Stimulated activated CD8-positive, alpha-beta memory T cell treated with anti-CD3 and anti-CD28 coated beads, Interleukin-2, amount 100 ng/mL, for 48 hours (primary cell): Measurements from ENCODE around the gene MAPKAPK3.

Experiments
- DNase-seq, 2 donors: peaks; one replicate each; pipeline ENCODE4 v3.0.0-alpha.2; 2020; ENCODE audit warnings: low read depth in 2 of 2

MAPKAPK3 gene

DNA sequence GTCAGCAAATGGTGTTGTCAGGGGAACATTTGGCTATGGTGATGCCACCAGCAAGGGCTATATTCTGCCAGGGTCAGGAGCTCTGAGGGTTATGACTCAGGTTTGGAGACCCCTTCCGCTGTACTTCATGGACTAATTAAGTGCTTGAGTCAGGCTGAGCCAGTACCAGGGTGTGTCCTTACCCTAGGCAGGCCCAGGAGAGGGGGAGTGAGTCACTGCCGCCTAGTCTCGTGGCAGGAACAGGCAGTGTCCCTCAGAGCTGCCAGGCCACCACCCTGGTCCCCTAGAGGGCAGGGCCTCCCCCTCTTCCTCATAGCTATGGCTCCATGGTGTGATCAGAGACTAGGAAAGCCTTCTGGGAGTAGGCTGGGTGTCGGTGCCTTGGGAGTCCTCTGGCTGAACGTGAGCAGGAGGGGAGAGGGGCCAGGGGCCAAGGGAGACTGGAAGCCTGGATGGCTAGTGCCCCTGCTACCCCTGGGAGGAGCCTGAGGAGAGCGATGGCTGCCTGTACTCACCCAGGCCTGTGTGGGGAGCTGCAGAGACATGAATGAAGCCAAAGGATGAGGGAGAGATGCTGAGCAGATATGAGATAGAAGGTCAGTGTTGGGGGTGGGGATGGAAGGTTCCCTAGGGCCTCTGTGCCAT lies 10.6 kb downstream of the MAPKAPK3 start:
- DNase-seq, result no peak

DNA sequence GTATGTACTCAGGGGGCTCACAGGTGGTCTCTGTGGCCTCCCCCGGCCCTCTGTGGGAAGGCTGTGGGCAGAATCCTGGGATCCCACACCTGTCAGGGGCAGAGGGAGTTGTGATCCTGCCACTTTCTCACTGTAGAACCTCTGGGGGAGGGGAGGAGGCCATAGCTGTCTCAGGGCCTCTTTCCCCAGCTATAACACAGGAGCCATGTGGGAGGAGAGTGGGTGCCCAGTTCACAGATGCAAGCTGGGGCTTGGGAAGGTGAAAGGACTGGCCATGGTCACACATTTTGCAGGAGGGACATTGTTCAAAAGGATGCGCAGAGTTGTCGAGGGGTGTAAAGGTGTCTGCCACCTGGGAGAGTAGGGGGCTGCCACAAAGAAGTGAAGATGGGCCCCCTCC lies 11.7 kb downstream of the MAPKAPK3 start:
- no peak for DNase-seq

DNA sequence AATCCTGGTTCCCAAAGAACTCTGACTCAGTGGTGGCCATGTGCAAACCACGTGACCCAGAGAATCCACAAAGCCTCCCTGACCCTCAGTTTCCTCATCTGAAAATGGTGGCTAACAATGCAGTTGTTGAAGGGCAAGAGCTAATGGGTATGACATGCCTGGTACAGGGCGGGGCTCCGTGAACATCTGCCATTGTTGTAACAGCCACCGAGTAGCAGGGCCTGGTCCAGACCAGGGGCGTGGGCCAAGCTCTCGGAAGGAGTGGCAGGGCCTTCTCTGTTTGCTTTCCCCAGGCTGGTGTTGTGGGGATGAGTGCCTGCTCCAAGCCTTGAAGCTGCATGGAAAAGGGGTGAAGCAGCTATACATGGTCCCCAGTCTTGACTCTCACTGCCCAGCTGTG lies 13.4 kb downstream of the MAPKAPK3 start:
- no peak for DNase-seq

DNA sequence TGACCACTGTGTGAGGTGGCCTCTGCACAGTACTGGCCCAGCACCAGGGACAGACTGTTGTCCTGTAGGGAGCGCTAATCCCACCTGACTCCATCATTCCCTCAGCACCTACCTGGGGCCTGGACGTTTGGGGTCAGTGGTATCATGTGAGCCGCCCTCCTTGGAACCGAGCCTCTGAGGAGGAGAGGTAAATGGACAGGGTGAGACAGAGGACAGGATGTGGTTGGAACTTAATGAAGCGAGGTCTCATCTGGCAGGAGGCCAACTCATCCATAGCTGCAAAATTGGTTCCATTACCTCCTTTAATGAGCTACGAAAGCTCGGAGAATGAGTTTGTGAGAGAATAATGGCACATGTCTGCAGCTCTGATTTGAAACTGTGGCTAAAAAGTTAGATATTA lies 13.9 kb downstream of the MAPKAPK3 start:
- no peak for DNase-seq

DNA sequence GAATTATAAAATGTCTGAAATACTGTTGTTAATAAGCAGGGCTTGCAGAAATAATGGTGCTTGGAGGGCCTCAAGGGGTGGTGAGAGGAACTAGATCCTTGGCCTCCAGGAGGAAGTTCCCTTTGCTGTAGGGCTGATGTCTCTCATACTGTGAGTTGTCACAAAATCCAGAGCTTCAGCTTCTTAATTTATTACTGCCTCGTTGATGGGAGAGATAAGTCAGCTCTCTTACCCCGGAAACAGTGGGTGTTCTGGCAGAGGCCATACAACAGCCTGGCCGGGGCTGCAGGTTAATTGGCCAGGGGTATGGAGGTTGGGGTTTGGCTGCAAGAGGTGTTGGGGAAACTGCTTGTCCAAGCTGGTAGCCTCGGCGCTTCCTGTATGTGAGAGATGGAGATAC lies 15.5 kb downstream of the MAPKAPK3 start:
- DNase-seq, result no peak

DNA sequence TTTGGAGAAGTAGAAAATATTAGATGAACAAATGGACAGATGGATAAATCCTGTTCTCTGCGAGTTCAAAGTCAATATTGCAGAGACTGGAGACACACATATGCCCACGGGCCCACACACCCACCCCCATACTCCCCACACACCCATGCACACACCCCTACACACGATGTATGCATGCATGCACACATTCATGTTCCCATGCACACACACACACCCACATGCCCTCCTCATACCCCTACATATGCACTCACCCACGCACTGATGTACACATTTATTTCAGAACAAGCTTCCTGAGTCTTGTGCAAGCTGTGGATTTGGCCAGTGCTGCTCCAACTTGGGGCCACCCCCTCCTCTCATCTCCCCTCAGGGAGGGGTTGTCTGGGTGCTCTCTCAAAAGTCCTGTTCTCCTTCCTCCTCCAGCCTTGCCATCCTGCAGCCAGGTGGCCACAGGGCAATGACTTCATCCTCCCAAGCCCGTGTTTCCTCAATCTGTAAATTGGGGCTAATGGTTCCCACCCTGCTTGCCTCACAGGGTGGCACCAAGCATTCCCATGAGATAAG lies 16.4 kb downstream of the MAPKAPK3 start:
- DNase-seq, result no peak

DNA sequence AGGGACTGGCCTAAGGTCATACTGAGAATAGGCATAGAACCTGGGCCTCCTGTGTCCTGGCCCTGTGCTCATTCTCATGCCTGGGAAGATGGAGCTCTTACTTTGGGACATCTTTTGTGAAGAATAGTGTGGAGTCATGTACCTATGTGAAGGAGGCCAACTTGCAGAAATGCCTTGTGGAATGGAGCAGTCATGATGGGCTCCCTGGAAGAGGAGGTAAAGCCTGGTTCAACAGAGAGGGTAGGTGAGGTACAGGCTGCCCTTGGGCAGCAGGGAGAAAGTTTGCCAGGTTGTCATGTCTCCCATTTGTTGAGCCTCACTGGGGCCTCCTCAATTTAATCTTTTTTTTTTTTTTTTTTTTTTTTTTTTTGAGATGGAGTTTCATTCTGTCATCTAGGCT lies 18.1 kb downstream of the MAPKAPK3 start:
- DNase-seq, result no peak

DNA sequence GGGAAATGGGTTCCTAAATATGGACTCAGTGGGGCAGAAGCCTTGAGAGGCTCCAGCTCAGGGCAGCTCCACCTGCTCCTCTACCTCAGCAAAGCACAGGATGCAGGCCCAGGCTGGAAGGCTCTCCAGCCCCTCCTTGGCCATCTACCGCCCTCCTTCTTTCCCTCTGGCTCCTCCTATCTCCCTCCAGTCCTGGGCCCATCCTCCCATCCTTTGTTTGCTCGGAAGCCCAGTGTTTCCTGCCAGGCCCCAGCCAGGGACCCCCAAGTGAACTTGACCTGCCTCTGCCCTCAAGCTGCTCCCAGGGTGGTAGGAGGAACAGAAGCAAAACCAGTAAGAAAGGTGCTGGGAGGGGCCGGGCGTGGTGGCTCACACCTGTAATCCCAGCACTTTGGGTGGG lies 20.1 kb downstream of the MAPKAPK3 start:
- DNase-seq, result no peak

DNA sequence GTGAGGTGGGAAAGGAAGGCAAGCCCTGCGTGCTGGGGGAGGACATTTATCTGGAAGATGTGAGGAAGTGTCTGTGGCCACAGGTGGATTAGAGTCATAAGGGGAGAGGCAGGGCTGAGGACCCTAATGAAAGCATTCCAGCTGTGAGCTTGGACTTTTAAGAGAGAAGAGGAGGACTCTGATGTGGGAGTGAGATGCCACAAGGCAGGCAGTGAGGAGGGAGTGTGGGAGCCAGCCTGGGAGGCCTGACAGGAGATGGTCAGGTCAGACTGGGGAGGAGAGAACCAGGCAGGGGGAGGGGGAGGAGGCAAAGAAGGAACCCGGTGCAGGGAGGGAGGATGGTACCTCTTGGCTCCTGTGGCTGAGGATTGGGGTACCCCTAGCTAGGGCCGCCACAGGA lies 21.0 kb downstream of the MAPKAPK3 start:
- no peak for DNase-seq

DNA sequence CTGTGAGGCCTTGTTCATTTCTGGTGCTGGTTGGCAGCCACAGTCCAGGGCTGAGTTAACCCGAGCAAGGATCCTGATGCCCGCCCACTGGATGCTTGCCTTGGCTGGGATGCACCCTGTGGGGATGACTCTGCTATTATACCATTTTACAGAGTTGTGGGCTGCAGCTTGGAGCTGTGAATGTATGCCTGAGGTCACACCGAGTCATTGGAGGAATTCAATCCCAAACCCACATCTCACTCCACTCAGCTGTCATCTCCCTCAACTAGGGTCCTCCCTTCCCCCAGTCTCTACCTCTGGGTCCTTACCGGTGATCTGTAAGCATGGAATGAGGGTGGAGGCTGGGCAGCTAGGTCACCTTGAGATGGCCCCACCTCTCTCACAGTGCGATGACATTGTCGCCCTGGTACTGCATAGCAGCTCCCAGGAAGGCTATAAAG lies 22.1 kb downstream of the MAPKAPK3 start:
- no peak for DNase-seq

DNA sequence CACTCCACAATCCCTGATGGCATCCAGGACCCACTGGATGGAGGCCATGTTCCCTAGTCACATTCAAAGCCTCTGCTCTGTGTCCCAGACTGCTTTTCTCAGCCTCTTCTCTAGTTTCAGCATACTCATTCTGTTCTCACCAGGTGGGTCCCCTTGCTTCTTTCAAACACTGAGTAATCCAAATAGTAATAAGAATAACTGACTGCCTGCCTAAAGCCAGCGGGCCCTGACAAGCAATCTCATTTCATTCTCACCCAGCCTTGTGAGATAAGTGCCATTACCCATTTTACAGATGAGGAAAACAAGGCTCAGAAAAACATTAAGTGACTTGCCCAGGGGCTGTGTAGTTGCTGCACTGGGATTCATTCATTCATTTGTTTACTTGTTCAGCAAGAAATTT lies 25.4 kb downstream of the MAPKAPK3 start:
- no peak for DNase-seq

DNA sequence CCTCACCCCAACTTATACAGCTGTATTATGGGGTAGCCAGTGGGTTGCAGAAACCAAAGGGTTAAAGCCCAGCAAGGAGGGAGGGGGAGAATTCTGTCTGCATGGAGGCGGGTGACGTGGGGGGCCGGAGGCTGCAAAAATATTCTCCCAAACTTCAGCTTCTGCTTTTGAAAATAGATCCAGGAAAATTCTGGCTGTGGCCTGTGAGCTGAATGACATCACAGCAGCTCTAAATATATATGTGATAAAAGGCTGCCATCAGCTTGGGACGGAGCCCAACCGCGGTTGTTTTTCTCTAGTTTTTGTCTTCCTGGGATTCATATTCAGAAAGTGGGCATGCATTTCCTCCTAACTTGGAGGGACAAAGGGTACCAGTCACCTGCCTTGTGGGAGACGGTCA lies 27.6 kb downstream of the MAPKAPK3 start:
- no peak for DNase-seq

DNA sequence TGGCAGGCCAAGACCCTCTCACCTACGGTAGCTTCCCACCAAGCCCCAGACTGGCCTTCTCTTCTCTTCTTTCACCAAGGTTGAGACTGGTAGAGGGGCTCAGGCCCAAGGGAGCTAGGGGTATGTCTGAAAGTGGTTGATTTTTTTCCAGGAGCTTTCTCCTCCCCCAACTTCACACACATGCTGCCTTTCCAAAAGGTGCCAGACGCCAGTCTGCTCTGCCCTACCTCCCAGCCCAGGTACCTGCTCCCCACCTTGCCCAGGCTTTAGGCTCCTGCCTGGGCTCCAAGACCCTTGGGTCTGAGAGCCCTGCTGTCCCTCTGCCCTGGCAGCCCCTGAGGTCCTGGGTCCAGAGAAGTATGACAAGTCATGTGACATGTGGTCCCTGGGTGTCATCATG lies 28.4 kb downstream of the MAPKAPK3 start:
- no peak for DNase-seq

DNA sequence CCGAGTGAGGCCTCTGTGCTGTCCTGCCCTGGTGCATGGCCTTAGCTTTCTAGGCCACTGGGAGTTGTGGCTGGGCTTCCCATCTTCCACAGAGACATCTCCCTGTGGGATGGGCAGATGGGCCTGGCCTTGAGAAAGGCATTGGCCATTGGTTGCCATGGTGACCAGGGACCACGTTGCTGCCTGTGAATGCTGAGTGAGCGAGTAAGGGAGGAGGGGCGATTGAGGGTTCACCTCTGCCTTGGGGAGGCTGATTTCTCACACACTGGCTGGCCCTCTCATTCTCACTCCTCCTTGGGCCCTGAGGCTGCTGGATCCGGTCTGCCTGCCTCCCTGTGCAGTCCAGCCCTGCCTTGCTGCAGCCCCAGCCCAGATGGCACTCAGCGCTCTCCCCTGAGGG lies 31.4 kb downstream of the MAPKAPK3 start:
- DNase-seq, result no peak

DNA sequence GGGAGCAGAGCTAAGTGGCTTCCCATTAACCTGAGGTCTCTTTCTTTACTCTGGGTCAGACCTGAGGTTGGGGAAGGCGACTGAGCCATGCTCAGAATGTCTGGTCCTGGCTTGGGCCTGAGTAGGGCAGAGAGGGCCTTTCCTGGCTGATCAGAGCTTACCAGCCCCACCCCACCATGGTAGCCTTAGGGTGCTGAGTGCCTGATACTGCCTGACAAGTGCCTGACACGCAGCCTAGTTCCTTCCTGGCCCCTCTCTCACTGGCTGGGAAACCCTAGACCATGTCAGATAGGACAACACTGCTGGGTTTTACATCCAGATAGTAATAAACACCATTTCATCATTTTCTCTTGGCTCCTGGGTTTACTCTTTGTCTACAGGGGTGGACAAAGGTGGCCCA lies 32.0 kb downstream of the MAPKAPK3 start:
- DNase-seq, result no peak

DNA sequence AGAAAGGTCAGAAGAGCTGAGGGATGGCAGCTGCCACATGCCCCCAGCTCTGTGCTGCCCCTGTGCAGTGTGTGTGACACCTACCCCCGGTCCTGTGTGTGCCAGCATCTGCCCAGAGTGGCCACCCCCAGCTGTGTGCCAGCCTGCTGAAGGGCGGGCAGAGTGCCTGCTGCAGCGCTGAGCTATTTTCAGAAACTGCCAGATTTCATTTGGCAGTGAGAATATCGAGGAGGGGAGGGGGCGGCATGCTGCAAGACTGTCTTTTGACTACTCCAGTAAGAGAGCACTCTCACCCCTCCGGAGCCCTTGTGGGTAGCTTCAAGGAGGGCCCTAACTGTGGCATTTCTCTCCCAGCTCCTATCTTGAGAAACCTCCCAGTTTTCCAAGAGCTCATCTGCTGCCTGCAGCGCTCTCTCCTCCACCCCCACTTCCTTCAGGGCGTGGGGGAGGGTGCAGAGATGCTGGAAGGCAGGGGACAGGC lies 32.5 kb downstream of the MAPKAPK3 start:
- DNase-seq, result no peak

DNA sequence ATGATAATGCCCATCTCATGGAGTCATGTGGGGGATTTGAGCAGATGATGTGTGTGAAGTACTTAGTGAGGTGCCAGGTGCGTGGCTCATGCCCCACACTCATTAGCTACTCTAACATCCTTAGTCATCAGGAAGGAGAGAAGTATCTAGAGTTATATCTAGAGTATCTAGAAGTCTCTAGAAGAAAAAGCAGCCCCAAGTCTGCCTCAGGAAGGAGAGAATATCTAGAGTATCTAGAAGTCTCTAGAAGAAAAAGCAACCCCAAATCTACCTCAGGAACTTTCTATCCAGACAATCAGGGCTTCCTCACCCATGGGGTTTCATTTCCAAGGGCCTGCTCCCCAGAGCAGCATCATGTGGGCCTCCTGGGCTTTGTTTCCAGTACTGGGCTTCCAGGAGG lies 33.1 kb downstream of the MAPKAPK3 start:
- DNase-seq, result no peak

DNA sequence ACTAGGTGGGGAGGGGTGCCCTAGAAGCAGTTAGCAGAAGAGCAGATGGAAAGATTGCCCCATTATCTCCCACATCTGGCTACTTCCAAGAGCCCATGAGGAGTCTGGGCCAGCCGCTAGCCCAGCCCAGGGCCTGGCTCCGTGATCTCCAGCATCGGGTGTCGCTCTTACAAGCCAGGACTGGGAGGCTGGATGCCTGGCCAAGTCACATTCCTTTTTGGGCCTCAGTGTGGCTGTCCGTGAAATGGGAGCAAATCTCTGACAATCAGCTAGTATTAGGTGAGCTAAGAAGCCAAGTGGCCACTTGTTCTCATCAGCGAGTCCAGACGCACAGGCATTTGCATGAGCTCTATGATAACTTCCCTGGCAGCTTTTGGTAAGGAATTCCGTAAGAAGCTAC lies 34.5 kb downstream of the MAPKAPK3 start:
- no peak for DNase-seq

DNA sequence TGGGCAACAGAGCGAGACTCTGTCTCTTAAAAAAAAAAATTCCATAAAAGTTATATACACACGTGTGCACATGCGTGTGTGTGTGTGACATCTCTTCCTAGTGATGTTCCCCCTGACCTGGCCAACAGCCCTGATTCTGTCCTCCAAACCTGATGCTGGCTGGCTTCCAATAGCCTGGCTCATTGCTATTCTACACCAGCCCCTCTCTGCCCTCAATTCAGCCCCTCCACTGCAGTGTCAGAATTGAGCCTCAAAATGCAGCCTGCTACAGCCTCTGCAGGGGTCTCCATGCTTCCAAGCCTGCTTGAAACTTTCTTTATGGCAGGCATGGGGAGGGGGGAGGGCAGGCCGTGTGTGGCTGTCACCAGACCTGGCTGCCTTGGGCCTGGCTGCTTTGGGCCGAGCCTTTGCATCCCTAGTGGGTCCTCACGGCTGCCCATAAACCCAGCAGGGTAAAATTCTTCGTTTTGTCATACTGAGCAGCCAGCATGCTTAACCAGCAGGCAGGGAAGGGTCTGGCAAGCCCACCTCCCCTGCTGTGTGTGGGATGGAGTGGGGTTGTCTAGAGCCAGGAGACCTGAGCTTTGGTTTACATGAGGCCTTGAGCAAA lies 35.1 kb downstream of the MAPKAPK3 start:
- no peak for DNase-seq

DNA sequence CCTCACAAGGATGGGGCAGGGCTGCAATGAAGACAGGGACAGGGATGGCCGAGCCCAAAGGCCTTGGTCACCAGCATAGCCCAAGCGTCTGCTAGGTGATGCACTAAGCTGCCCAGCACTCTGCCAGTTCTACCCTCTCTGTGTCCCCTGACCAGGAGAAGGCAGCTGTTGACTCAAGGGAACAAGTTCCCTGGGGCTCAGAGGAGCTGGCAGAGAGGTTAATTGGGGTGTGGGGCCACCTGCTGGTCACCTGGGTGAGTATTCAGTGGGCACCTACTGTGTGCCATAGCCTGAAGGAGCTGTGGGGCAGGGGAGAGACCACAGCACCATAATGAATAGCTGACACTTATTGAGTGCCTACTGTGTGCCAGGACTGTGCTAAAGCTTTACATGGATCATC lies 35.8 kb downstream of the MAPKAPK3 start:
- peak in 1 of 2 donors; percentile 31 for DNase-seq

DNA sequence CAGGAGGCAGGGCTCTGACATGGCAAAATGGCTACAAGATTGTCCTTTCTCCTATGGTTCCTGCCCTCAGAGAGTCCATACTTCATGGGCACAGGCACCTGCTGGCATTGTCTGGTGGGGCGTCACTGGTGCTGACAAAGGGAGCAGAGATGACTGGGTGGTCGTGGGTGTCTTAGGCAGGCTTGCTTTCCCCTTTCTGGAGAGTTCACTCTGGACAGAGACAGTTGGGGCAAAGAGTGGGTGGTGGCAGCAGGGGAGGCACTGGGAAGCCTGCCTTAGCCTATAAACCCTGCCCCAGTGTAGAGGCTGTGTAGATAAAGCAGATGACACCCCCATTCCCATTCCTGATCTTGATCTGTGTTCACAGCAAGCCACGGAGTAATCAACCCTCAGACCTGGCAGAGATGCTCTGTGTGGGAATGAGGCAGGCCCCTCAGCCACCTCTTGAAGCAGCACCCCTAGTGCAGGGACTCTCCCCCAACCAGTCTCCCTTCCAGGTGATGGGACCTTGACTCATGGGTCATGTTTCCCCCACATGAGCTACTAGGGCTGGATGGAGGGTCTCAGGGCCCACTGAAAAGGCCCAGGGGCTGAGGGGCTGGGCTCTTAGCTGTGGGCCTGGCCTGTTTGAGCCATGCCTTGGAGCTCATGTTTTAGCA lies 37.1 kb downstream of the MAPKAPK3 start:
- no peak for DNase-seq

DNA sequence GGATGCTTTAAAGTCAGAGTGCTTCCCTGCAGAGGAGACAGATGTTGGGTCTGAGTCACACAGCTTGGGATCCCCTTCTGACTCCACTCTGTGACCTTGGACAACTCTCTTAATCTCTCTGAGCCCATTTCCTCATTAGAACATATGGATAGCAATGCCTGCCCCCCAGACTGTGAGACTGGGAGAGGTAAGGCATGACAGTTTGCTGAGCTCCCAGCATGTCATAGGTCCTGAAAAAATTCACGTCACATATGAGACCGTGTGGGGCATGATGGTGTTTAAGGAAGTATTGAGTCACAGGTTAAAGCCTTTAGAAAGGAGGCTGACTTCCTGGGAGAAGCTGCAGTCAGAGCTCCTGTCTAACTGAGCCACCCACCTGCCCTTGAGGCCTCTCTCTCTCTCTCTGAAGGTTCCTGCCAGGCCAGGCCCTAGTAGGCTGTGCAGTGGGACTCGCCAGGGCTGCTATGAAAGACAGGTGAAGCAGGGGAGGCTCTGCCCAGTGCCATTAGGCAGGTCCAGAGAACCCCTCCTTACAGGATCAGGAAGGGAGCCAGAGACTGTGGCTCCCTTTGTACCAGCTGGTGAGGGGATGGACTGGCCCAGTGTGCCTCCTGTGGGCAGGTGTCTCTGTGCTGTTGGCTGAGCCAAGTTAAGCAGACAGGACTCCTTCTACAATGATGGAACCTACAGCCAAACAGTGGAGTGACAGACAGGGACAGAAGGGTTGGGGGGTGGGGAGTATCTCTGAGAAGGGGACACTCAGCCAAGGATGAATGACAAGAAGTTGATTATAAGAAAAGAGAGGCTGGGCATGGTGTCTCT lies 38.3 kb downstream of the MAPKAPK3 start:
- no peak for DNase-seq
